GM19468 (cell line): ENCODE measurements around the gene ATXN10.
"Not testable (repeated sequence)": the region's sequence is repeated elsewhere in the genome, so short reads cannot be mapped to it uniquely, and the experiment has no call there.

ENCODE experiments used
- ATAC-seq: cut with Tn5 transposase; IDR thresholded peaks from one replicate; pipeline ENCODE4 v1.9.1; 2021; ENCODE audit warnings: mild to moderate bottlenecking, moderate library complexity, moderate number of reproducible peaks; ENCODE audit not compliant: unreplicated experiment; ENCODE audit errors: extremely low read depth

ATXN10 gene

GRCh38 chr22:45702981-45703380 lies 31.3 kb downstream of the ATXN10 start:
- no peak for ATAC-seq

GRCh38 chr22:45703758-45704157 lies 32.1 kb downstream of the ATXN10 start:
- no peak for ATAC-seq

- no peak for ATAC-seq
Measured at GRCh38 chr22:45704648-45705047, 33.0 kb downstream of the ATXN10 start.

GRCh38 chr22:45707605-45708004 lies 36.0 kb downstream of the ATXN10 start:
- no peak for ATAC-seq

GRCh38 chr22:45708145-45708544 lies 36.5 kb downstream of the ATXN10 start:
- no peak for ATAC-seq

- no peak for ATAC-seq
Measured at GRCh38 chr22:45709060-45709739, 37.6 kb downstream of the ATXN10 start.

- no peak for ATAC-seq
Measured at GRCh38 chr22:45709866-45710265, 38.2 kb downstream of the ATXN10 start.

- ATAC-seq = no peak
Measured at GRCh38 chr22:45710469-45710868, 38.8 kb downstream of the ATXN10 start.

GRCh38 chr22:45714390-45714789 lies 42.8 kb downstream of the ATXN10 start:
- ATAC-seq = not testable (repeated sequence)

GRCh38 chr22:45717789-45718188 lies 46.2 kb downstream of the ATXN10 start:
- ATAC-seq = no peak

- ATAC-seq = no peak
Measured at GRCh38 chr22:45718391-45718790, 46.8 kb downstream of the ATXN10 start.

GRCh38 chr22:45720839-45721378 lies 49.3 kb downstream of the ATXN10 start:
- no peak for ATAC-seq

- no peak for ATAC-seq
Measured at GRCh38 chr22:45722006-45722405, 50.4 kb downstream of the ATXN10 start.

- ATAC-seq = no peak
Measured at GRCh38 chr22:45726081-45726480, 54.4 kb downstream of the ATXN10 start.

- ATAC-seq = no peak
Measured at GRCh38 chr22:45731041-45731797, 59.6 kb downstream of the ATXN10 start.

- no peak for ATAC-seq
Measured at GRCh38 chr22:45731798-45732495, 60.3 kb downstream of the ATXN10 start.

- ATAC-seq = no peak
Measured at GRCh38 chr22:45735273-45735672, 63.6 kb downstream of the ATXN10 start.

- no peak for ATAC-seq
Measured at GRCh38 chr22:45738206-45738605, 66.6 kb downstream of the ATXN10 start.

GRCh38 chr22:45740236-45740635 lies 68.6 kb downstream of the ATXN10 start:
- no peak for ATAC-seq

GRCh38 chr22:45742866-45743450 lies 71.3 kb downstream of the ATXN10 start:
- ATAC-seq = no peak

- ATAC-seq = no peak
Measured at GRCh38 chr22:45743687-45744086, 72.1 kb downstream of the ATXN10 start.
